ENCODE results near the gene MAP7D1. TPM values are rescaled to one million over a fixed set of nuclear protein-coding genes. Genes with fewer than 3 reads are reported as not detected.

The MAP7D1 gene
- total and polyA plus RNA-seq, 2 of the 13 experiments (the other 11 are each of a cell fraction or from before 2014, with no cell fraction given), result 5.6 to 7.2 TPM

DNA sequence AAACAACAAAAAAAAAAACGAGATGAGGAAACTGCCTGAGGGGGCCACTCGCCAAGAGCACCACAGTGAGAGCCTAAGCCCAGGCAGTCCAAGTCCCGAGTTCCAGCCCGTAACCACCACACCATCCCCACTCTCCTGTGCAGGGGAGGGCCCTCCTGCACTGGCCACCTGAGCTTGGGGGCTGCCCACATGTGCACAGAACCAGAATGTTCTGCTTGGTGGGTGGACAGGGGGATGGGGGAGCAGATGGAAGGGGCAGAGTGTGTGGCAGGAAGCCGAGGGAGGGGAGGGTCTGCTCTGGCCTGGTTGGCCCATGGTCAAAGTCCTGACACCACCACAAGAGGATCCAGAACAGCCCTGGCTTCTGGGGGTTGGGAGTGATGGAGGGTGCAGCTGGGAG is 49.7 kb upstream of the MAP7D1 start (continued):
- TF ChIP-seq ZNF549 (CRISPR knock-in tag; IDR thresholded peaks at IDR 0.05) (no peak), BORCS8-MEF2B (CRISPR knock-in tag; IDR thresholded peaks at IDR 0.05) (0 out of 2 replicates have a peak, but pooled peaks have one; percentile 46), SETDB1 (CRISPR knock-in tag; IDR thresholded peaks at IDR 0.05; ENCODE audit: borderline replicate concordance) (no peak), MED13 (CRISPR knock-in tag; IDR thresholded peaks at IDR 0.05) (no peak), HNF4G (IDR thresholded peaks at IDR 0.05; ENCODE audit: borderline replicate concordance, low read depth, low read length) (0 out of 2 replicates have a peak, but pooled peaks have one; percentile 48), HNF4G (CRISPR knock-in tag; IDR thresholded peaks at IDR 0.05; ENCODE audit: borderline replicate concordance, low read depth) (no peak), ZNF629 (CRISPR knock-in tag; conservative IDR thresholded peaks at IDR 0.05) (no peak)
- TF ChIP-seq, protein P1, sequence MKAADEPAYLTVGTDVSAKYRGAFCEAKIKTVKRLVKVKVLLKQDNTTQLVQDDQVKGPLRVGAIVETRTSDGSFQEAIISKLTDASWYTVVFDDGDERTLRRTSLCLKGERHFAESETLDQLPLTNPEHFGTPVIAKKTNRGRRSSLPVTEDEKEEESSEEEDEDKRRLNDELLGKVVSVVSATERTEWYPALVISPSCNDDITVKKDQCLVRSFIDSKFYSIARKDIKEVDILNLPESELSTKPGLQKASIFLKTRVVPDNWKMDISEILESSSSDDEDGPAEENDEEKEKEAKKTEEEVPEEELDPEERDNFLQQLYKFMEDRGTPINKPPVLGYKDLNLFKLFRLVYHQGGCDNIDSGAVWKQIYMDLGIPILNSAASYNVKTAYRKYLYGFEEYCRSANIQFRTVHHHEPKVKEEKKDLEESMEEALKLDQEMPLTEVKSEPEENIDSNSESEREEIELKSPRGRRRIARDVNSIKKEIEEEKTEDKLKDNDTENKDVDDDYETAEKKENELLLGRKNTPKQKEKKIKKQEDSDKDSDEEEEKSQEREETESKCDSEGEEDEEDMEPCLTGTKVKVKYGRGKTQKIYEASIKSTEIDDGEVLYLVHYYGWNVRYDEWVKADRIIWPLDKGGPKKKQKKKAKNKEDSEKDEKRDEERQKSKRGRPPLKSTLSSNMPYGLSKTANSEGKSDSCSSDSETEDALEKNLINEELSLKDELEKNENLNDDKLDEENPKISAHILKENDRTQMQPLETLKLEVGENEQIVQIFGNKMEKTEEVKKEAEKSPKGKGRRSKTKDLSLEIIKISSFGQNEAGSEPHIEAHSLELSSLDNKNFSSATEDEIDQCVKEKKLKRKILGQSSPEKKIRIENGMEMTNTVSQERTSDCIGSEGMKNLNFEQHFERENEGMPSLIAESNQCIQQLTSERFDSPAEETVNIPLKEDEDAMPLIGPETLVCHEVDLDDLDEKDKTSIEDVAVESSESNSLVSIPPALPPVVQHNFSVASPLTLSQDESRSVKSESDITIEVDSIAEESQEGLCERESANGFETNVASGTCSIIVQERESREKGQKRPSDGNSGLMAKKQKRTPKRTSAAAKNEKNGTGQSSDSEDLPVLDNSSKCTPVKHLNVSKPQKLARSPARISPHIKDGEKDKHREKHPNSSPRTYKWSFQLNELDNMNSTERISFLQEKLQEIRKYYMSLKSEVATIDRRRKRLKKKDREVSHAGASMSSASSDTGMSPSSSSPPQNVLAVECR (CRISPR knock-in tag; IDR thresholded peaks at IDR 0.05; ENCODE audit: borderline replicate concordance), result 0 out of 2 replicates have a peak, but pooled peaks have one; percentile 18
- TF ChIP-seq, protein P2, sequence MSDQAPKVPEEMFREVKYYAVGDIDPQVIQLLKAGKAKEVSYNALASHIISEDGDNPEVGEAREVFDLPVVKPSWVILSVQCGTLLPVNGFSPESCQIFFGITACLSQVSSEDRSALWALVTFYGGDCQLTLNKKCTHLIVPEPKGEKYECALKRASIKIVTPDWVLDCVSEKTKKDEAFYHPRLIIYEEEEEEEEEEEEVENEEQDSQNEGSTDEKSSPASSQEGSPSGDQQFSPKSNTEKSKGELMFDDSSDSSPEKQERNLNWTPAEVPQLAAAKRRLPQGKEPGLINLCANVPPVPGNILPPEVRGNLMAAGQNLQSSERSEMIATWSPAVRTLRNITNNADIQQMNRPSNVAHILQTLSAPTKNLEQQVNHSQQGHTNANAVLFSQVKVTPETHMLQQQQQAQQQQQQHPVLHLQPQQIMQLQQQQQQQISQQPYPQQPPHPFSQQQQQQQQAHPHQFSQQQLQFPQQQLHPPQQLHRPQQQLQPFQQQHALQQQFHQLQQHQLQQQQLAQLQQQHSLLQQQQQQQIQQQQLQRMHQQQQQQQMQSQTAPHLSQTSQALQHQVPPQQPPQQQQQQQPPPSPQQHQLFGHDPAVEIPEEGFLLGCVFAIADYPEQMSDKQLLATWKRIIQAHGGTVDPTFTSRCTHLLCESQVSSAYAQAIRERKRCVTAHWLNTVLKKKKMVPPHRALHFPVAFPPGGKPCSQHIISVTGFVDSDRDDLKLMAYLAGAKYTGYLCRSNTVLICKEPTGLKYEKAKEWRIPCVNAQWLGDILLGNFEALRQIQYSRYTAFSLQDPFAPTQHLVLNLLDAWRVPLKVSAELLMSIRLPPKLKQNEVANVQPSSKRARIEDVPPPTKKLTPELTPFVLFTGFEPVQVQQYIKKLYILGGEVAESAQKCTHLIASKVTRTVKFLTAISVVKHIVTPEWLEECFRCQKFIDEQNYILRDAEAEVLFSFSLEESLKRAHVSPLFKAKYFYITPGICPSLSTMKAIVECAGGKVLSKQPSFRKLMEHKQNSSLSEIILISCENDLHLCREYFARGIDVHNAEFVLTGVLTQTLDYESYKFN (CRISPR knock-in tag; conservative IDR thresholded peaks at IDR 0.05), result peak; percentile 53; the same call in 1 of the 2 replicates
- TF ChIP-seq, protein P3, sequence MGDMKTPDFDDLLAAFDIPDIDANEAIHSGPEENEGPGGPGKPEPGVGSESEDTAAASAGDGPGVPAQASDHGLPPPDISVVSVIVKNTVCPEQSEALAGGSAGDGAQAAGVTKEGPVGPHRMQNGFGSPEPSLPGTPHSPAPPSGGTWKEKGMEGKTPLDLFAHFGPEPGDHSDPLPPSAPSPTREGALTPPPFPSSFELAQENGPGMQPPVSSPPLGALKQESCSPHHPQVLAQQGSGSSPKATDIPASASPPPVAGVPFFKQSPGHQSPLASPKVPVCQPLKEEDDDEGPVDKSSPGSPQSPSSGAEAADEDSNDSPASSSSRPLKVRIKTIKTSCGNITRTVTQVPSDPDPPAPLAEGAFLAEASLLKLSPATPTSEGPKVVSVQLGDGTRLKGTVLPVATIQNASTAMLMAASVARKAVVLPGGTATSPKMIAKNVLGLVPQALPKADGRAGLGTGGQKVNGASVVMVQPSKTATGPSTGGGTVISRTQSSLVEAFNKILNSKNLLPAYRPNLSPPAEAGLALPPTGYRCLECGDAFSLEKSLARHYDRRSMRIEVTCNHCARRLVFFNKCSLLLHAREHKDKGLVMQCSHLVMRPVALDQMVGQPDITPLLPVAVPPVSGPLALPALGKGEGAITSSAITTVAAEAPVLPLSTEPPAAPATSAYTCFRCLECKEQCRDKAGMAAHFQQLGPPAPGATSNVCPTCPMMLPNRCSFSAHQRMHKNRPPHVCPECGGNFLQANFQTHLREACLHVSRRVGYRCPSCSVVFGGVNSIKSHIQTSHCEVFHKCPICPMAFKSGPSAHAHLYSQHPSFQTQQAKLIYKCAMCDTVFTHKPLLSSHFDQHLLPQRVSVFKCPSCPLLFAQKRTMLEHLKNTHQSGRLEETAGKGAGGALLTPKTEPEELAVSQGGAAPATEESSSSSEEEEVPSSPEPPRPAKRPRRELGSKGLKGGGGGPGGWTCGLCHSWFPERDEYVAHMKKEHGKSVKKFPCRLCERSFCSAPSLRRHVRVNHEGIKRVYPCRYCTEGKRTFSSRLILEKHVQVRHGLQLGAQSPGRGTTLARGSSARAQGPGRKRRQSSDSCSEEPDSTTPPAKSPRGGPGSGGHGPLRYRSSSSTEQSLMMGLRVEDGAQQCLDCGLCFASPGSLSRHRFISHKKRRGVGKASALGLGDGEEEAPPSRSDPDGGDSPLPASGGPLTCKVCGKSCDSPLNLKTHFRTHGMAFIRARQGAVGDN (CRISPR knock-in tag; IDR thresholded peaks at IDR 0.05), result peak; percentile 73
- TF ChIP-seq, protein P4, sequence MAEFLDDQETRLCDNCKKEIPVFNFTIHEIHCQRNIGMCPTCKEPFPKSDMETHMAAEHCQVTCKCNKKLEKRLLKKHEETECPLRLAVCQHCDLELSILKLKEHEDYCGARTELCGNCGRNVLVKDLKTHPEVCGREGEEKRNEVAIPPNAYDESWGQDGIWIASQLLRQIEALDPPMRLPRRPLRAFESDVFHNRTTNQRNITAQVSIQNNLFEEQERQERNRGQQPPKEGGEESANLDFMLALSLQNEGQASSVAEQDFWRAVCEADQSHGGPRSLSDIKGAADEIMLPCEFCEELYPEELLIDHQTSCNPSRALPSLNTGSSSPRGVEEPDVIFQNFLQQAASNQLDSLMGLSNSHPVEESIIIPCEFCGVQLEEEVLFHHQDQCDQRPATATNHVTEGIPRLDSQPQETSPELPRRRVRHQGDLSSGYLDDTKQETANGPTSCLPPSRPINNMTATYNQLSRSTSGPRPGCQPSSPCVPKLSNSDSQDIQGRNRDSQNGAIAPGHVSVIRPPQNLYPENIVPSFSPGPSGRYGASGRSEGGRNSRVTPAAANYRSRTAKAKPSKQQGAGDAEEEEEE (CRISPR knock-in tag; IDR thresholded peaks at IDR 0.05; ENCODE audit: borderline replicate concordance), result no peak
- TF ChIP-seq, protein P5, sequence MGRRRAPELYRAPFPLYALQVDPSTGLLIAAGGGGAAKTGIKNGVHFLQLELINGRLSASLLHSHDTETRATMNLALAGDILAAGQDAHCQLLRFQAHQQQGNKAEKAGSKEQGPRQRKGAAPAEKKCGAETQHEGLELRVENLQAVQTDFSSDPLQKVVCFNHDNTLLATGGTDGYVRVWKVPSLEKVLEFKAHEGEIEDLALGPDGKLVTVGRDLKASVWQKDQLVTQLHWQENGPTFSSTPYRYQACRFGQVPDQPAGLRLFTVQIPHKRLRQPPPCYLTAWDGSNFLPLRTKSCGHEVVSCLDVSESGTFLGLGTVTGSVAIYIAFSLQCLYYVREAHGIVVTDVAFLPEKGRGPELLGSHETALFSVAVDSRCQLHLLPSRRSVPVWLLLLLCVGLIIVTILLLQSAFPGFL (CRISPR knock-in tag; IDR thresholded peaks at IDR 0.05), result no peak
